Activated T-helper 2 cell treated with anti-CD3 and anti-CD28 coated beads, Interferon-gamma antibody, Interleukin-2, Interleukin-4, amounts not matched to agents 10 μg/mL and 5 μg/mL and 100 μg/mL, durations not matched to agents 14 hours and 24 hours and 36 hours (primary cell): Measurements from ENCODE around the gene TBRG4. TPM values are rescaled to one million over a fixed set of nuclear protein-coding genes. Genes with fewer than 3 reads are reported as not detected.

Source experiments
- DNase-seq: peaks from one replicate; pipeline ENCODE4 v3.0.0; 2021; ENCODE audit warnings: low spot score
- H3K27ac Mint-ChIP-seq: one replicate; pipeline ENCODE4 v1.8.0; 2021; ENCODE audit warnings: mixed read lengths
- H3K27me3 Mint-ChIP-seq: one replicate; pipeline ENCODE4 v1.8.0; 2021; ENCODE audit warnings: low read depth, mixed read lengths
- H3K36me3 Mint-ChIP-seq: one replicate; pipeline ENCODE4 v1.8.0; 2021; ENCODE audit warnings: low read depth, mixed read lengths
- H3K4me1 Mint-ChIP-seq: one replicate; pipeline ENCODE4 v1.8.0; 2021; ENCODE audit warnings: low read depth, mixed read lengths
- H3K4me3 Mint-ChIP-seq: one replicate; pipeline ENCODE4 v1.8.0; 2021; ENCODE audit warnings: low read depth, mild to moderate bottlenecking, moderate library complexity, mixed read lengths
- H3K9me3 Mint-ChIP-seq: one replicate; pipeline ENCODE4 v1.8.0; 2021; ENCODE audit warnings: mixed read lengths
- intact Hi-C: fragments of 100-400 bp; cut with micrococcal nuclease; formaldehyde crosslinking; loops from one replicate; pipeline ENCODE4 v1.15.1; 2023
- total RNA-seq: library from RNA; stranded (reverse); gene quantifications from 2 replicates; pipeline ENCODE4 v1.2.3, GENCODE V29; 2022

TBRG4 gene
- total RNA-seq, 1 donor from 2014 or later: 180 TPM

GRCh38 chr7:45069444-45070253 is 41.8 kb downstream of the TBRG4 start:
- intact Hi-C loops: no loop called here
- DNase-seq: no peak
- no peak overlapping the region for H3K4me3 Mint-ChIP-seq
- peak overlapping the region; percentile 42 for H3K27ac Mint-ChIP-seq
- H3K9me3 Mint-ChIP-seq: no peaks in the 10 kb centered on the region
- H3K27me3 Mint-ChIP-seq: no peaks in the 10 kb centered on the region
- H3K36me3 Mint-ChIP-seq: peaks cover 71% of the 10 kb centered on the region
- H3K4me1 Mint-ChIP-seq: peaks cover 8% of the 10 kb centered on the region

- intact Hi-C loops: no loop called here
- no peak overlapping the region for H3K4me3 Mint-ChIP-seq
- H3K27me3 Mint-ChIP-seq: no peaks in the 10 kb centered on the region
- peaks cover 72% of the 10 kb centered on the region for H3K36me3 Mint-ChIP-seq
- DNase-seq: no peak
- peaks cover 12% of the 10 kb centered on the region for H3K4me1 Mint-ChIP-seq
- peak overlapping the region; percentile 6 for H3K27ac Mint-ChIP-seq
- H3K9me3 Mint-ChIP-seq: no peaks in the 10 kb centered on the region
These were observed 43.1 kb downstream of the TBRG4 start for GRCh38 chr7:45068236-45069023.

GRCh38 chr7:45067582-45067981 is 43.9 kb downstream of the TBRG4 start:
- no peaks in the 10 kb centered on the region for H3K9me3 Mint-ChIP-seq

GRCh38 chr7:45066409-45066808 is 45.1 kb downstream of the TBRG4 start:
- H3K4me3 Mint-ChIP-seq: no peak overlapping the region
- no peak overlapping the region for H3K27ac Mint-ChIP-seq
- intact Hi-C loops: no loop called here
- H3K4me1 Mint-ChIP-seq: peaks cover 21% of the 10 kb centered on the region
- no peak for DNase-seq
- peaks cover 70% of the 10 kb centered on the region for H3K36me3 Mint-ChIP-seq
- H3K9me3 Mint-ChIP-seq: no peaks in the 10 kb centered on the region
- H3K27me3 Mint-ChIP-seq: no peaks in the 10 kb centered on the region

More at GRCh38 chr7:45067582-45067981, 43.9 kb downstream of the TBRG4 start:
- H3K27ac Mint-ChIP-seq: no peak overlapping the region
- H3K27me3 Mint-ChIP-seq: no peaks in the 10 kb centered on the region
- intact Hi-C loops: no loop called here
- no peak for DNase-seq
- H3K4me1 Mint-ChIP-seq: peaks cover 12% of the 10 kb centered on the region
- no peak overlapping the region for H3K4me3 Mint-ChIP-seq
- H3K36me3 Mint-ChIP-seq: peaks cover 69% of the 10 kb centered on the region

GRCh38 chr7:45065031-45065995 is 46.2 kb downstream of the TBRG4 start:
- peaks cover 31% of the 10 kb centered on the region for H3K4me1 Mint-ChIP-seq
- peaks cover 77% of the 10 kb centered on the region for H3K36me3 Mint-ChIP-seq
- peak overlapping the region; percentile 3 for H3K27ac Mint-ChIP-seq

GRCh38 chr7:45064047-45064725 is 47.3 kb downstream of the TBRG4 start:
- H3K9me3 Mint-ChIP-seq: no peaks in the 10 kb centered on the region
- no peaks in the 10 kb centered on the region for H3K27me3 Mint-ChIP-seq
- DNase-seq: no peak
- intact Hi-C loops: no loop called here
- H3K4me1 Mint-ChIP-seq: peaks cover 36% of the 10 kb centered on the region
- no peak overlapping the region for H3K4me3 Mint-ChIP-seq
- H3K36me3 Mint-ChIP-seq: peaks cover 76% of the 10 kb centered on the region
- H3K27ac Mint-ChIP-seq: peak overlapping the region; percentile 5

More at GRCh38 chr7:45065031-45065995, 46.2 kb downstream of the TBRG4 start:
- Mint-ChIP-seq H3K4me3 (no peak overlapping the region), H3K27me3 (no peaks in the 10 kb centered on the region), H3K9me3 (no peaks in the 10 kb centered on the region)
- intact Hi-C loops: no loop called here
- DNase-seq: no peak

GRCh38 chr7:45061806-45062425 is 49.6 kb downstream of the TBRG4 start:
- no peak overlapping the region for H3K4me3 Mint-ChIP-seq
- H3K36me3 Mint-ChIP-seq: peaks cover 76% of the 10 kb centered on the region
- no peaks in the 10 kb centered on the region for H3K9me3 Mint-ChIP-seq
- DNase-seq: no peak
- H3K27ac Mint-ChIP-seq: peak overlapping the region; percentile 72
- no peaks in the 10 kb centered on the region for H3K27me3 Mint-ChIP-seq
- intact Hi-C loops: no loop called here
- H3K4me1 Mint-ChIP-seq: peaks cover 46% of the 10 kb centered on the region

- Mint-ChIP-seq H3K36me3 (peaks cover 76% of the 10 kb centered on the region), H3K27me3 (no peaks in the 10 kb centered on the region), H3K4me1 (peaks cover 46% of the 10 kb centered on the region), H3K27ac (peak overlapping the region; percentile 72), H3K9me3 (no peaks in the 10 kb centered on the region), H3K4me3 (no peak overlapping the region)
- no peak for DNase-seq
- intact Hi-C loops: no loop called here
These were observed 50.1 kb downstream of the TBRG4 start for GRCh38 chr7:45061352-45061751.

- H3K4me1 Mint-ChIP-seq: peaks cover 42% of the 10 kb centered on the region
- DNase-seq: no peak
- peaks cover 75% of the 10 kb centered on the region for H3K36me3 Mint-ChIP-seq
- no peaks in the 10 kb centered on the region for H3K27me3 Mint-ChIP-seq
- intact Hi-C loops: no loop called here
- no peaks in the 10 kb centered on the region for H3K9me3 Mint-ChIP-seq
- no peak overlapping the region for H3K4me3 Mint-ChIP-seq
- H3K27ac Mint-ChIP-seq: peak overlapping the region; percentile 36
These were observed 51.2 kb downstream of the TBRG4 start for GRCh38 chr7:45060295-45060694.

- Mint-ChIP-seq H3K4me1 (peaks cover 41% of the 10 kb centered on the region), H3K27ac (peak overlapping the region; percentile 9), H3K9me3 (no peaks in the 10 kb centered on the region), H3K27me3 (no peaks in the 10 kb centered on the region), H3K4me3 (no peak overlapping the region), H3K36me3 (peaks cover 75% of the 10 kb centered on the region)
- no peak for DNase-seq
- intact Hi-C loops: no loop called here
These were observed 53.6 kb downstream of the TBRG4 start for GRCh38 chr7:45057878-45058277.

GRCh38 chr7:45055594-45056219 is 55.8 kb downstream of the TBRG4 start:
- Mint-ChIP-seq H3K27me3 (no peaks in the 10 kb centered on the region), H3K9me3 (no peaks in the 10 kb centered on the region), H3K4me3 (no peak overlapping the region), H3K27ac (peak overlapping the region; percentile 11), H3K36me3 (peaks cover 71% of the 10 kb centered on the region), H3K4me1 (peaks cover 29% of the 10 kb centered on the region)
- intact Hi-C loops: no loop called here
- no peak for DNase-seq
